OCI-LY1 (cell line): Measurements from ENCODE around the gene NPFFR1.
"Not testable (repeated sequence)": the region's sequence is repeated elsewhere in the genome, so short reads cannot be mapped to it uniquely, and the experiment has no call there.

Experiments used
- H2AFZ ChIP-seq: fragments of 200-600 bp; sonication (generic), shearing (Covaris generic); 2 replicates; pipeline ENCODE4 v1.6.0; 2014; ENCODE audit warnings: antibody characterized with exemption, mild to moderate bottlenecking, low read length
- H3F3A ChIP-seq: fragments of 200-600 bp; sonication (generic), shearing (Covaris generic); 2 replicates; pipeline ENCODE4 v1.6.0; 2014; ENCODE audit warnings: mild to moderate bottlenecking, antibody characterized with exemption, low read length, moderate library complexity; ENCODE audit not compliant: insufficient read depth
- H3K27ac ChIP-seq: fragments of 200-600 bp; sonication (generic); 2 replicates; pipeline ENCODE4 v1.5.1; 2014; ENCODE audit warnings: low read length, mixed run types, mild to moderate bottlenecking, low read depth; ENCODE audit not compliant: poor library complexity, severe bottlenecking
- H3K27me3 ChIP-seq: fragments of 200-600 bp; sonication (generic); 2 replicates; pipeline ENCODE4 v1.6.0; 2014; ENCODE audit warnings: antibody characterized with exemption, mild to moderate bottlenecking, low read length, moderate library complexity; ENCODE audit not compliant: insufficient read depth
- H3K36me3 ChIP-seq: fragments of 200-600 bp; sonication (generic); 2 replicates; pipeline ENCODE4 v1.6.1; 2014; ENCODE audit warnings: mild to moderate bottlenecking, antibody characterized with exemption, low read length, moderate library complexity, mixed read lengths; ENCODE audit not compliant: insufficient read depth
- H3K4me1 ChIP-seq: fragments of 200-600 bp; sonication (generic); 2 replicates; pipeline ENCODE4 v1.5.1; 2014; ENCODE audit warnings: mild to moderate bottlenecking, low read length, moderate library complexity; ENCODE audit not compliant: insufficient read depth, severe bottlenecking
- H3K4me2 ChIP-seq: fragments of 200-600 bp; sonication (generic), shearing (Covaris generic); 2 replicates; pipeline ENCODE4 v1.6.1; 2014; ENCODE audit warnings: low read length
- H3K4me3 ChIP-seq: fragments of 200-600 bp; sonication (generic); 2 replicates; pipeline ENCODE4 v1.5.1; 2014; ENCODE audit warnings: low read length, low read depth, mild to moderate bottlenecking, mixed read lengths; ENCODE audit not compliant: poor library complexity, severe bottlenecking
- H3K79me2 ChIP-seq: fragments of 200-600 bp; shearing (Covaris generic); 2 replicates; pipeline ENCODE4 v1.6.1; 2016; ENCODE audit warnings: mixed run types, low read length, mixed read lengths; ENCODE audit not compliant: insufficient read depth
- H3K9ac ChIP-seq: fragments of 200-600 bp; sonication (generic), shearing (Covaris generic); 2 replicates; pipeline ENCODE4 v1.6.1; 2014; ENCODE audit warnings: mild to moderate bottlenecking, low read length, mixed read lengths
- H3K9me2 ChIP-seq: fragments of 200-600 bp; sonication (generic), shearing (Covaris generic); 2 replicates; pipeline ENCODE4 v1.6.1; 2014; ENCODE audit warnings: low read depth, mild to moderate bottlenecking, low read length, mixed read lengths
- H3K9me3 ChIP-seq: fragments of 200-600 bp; shearing (Covaris generic); 2 replicates; pipeline ENCODE4 v1.6.1; 2014; ENCODE audit warnings: low read length, mixed read lengths
- H4K20me1 ChIP-seq: fragments of 200-600 bp; sonication (generic), shearing (Covaris generic); 2 replicates; pipeline ENCODE4 v1.6.0; 2016; ENCODE audit warnings: mild to moderate bottlenecking, low read length; ENCODE audit not compliant: insufficient read depth
- CTCF ChIP-seq: fragments of 200-600 bp; sonication (generic), shearing (Covaris generic); IDR thresholded peaks from 2 replicates; pipeline ENCODE4 v1.5.1; 2017; ENCODE audit warnings: mild to moderate bottlenecking, antibody characterized with exemption, low read length, moderate library complexity, mixed read lengths
- EZH2 ChIP-seq: fragments of 200-600 bp; sonication (generic), shearing (Covaris generic); IDR thresholded peaks from 2 replicates; pipeline ENCODE4 v1.8.0; 2017; ENCODE audit warnings: borderline replicate concordance, mixed run types, mild to moderate bottlenecking, antibody characterized with exemption, low read length, moderate library complexity, mixed read lengths

NPFFR1 gene

GRCh38 chr10:70260734-70261133 lies 23.1 kb downstream of the NPFFR1 start:
- H3K36me3 ChIP-seq, result no peaks in the 10 kb centered on the region; the same call in 1 of the 2 replicates
- no peak overlapping the region for H3K4me3 ChIP-seq
- no peak overlapping the region for H2AFZ ChIP-seq
- H3K9me3 ChIP-seq, result peaks cover 4% of the 10 kb centered on the region; the same call in 1 of the 2 replicates
- H3K27ac ChIP-seq, result no peak overlapping the region
- TF ChIP-seq EZH2 (no peak), CTCF (no peak)
- H3K4me2 ChIP-seq, result no peak overlapping the region
- no peaks in the 10 kb centered on the region for H3K9me2 ChIP-seq
- H3F3A ChIP-seq, result no peaks in the 10 kb centered on the region
- H4K20me1 ChIP-seq, result no peaks in the 10 kb centered on the region
- no peak overlapping the region for H3K9ac ChIP-seq
- H3K27me3 ChIP-seq, result peaks cover 10% of the 10 kb centered on the region; the same call in 1 of the 2 replicates
- no peaks in the 10 kb centered on the region for H3K79me2 ChIP-seq
- no peaks in the 10 kb centered on the region for H3K4me1 ChIP-seq

DNA sequence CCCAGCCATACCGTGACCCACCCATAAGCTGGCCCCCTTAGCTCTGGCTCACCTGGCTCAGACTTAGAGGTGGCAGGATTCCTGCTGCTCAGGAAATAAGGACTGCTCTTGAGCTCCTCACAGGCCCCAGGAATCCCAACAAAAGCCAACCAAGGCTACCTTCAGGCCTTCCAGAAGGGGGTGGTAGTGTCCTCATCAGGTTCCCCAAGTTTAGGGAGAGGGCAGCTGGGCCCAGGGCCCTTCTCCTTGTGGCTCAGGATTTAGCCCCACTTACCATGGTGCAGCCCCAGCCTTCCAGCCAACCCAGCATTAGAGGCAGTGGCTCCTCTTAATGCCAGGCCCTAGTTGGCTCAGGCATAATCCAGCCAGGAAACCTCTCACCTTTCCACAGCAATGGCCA lies 23.5 kb downstream of the NPFFR1 start:
- Histone ChIP-seq H3K9ac (no peak overlapping the region), H3K27me3 (peaks cover 10% of the 10 kb centered on the region; the same call in 1 of the 2 replicates), H3K4me1 (no peaks in the 10 kb centered on the region), H3K4me3 (no peak overlapping the region), H3K9me2 (no peaks in the 10 kb centered on the region), H3F3A (no peaks in the 10 kb centered on the region), H2AFZ (no peak overlapping the region), H4K20me1 (no peaks in the 10 kb centered on the region), H3K79me2 (no peaks in the 10 kb centered on the region), H3K36me3 (no peaks in the 10 kb centered on the region; the same call in 1 of the 2 replicates), H3K27ac (no peak overlapping the region), H3K9me3 (peaks cover 4% of the 10 kb centered on the region; the same call in 1 of the 2 replicates), H3K4me2 (no peak overlapping the region)
- TF ChIP-seq CTCF (no peak), EZH2 (no peak)

GRCh38 chr10:70258216-70258615 lies 25.6 kb downstream of the NPFFR1 start:
- Histone ChIP-seq H3F3A (no peaks in the 10 kb centered on the region), H3K27ac (no peak overlapping the region), H3K4me3 (no peak overlapping the region), H3K36me3 (no peaks in the 10 kb centered on the region; the same call in 1 of the 2 replicates), H3K9ac (no peak overlapping the region), H2AFZ (no peak overlapping the region), H4K20me1 (no peaks in the 10 kb centered on the region), H3K4me1 (no peaks in the 10 kb centered on the region), H3K79me2 (no peaks in the 10 kb centered on the region), H3K4me2 (no peak overlapping the region), H3K9me2 (no peaks in the 10 kb centered on the region), H3K27me3 (peaks cover 10% of the 10 kb centered on the region; the same call in 1 of the 2 replicates), H3K9me3 (peaks cover 4% of the 10 kb centered on the region; the same call in 1 of the 2 replicates)
- no peak for TF ChIP-seq CTCF
- TF ChIP-seq EZH2, result no peak

GRCh38 chr10:70257816-70258215 lies 26.0 kb downstream of the NPFFR1 start:
- not testable (repeated sequence) for H3K9me2 ChIP-seq, H3K4me1 ChIP-seq, H3K36me3 ChIP-seq, H2AFZ ChIP-seq, H3K27ac ChIP-seq, H3K79me2 ChIP-seq, H3K4me3 ChIP-seq, H3F3A ChIP-seq, H4K20me1 ChIP-seq, H3K4me2 ChIP-seq, H3K27me3 ChIP-seq, H3K9me3 ChIP-seq, H3K9ac ChIP-seq
